ENCODE measurements around the gene NTM. TPM values are rescaled to one million over a fixed set of nuclear protein-coding genes. Genes with fewer than 3 reads are reported as not detected.

The NTM gene
- total RNA-seq, 1 experiment from 2014 or later, result 9.9 TPM

GRCh38 chr11:131750692-131751091, 380.3 kb downstream of the NTM start:
- H3K27me3 ChIP-seq (ENCODE audit: insufficient read depth, low read length), result no peaks in the 10 kb centered on the region
- H3K4me2 ChIP-seq (ENCODE audit: insufficient read depth, insufficient read length, low read length), result no peak overlapping the region
- WGBS (ENCODE audit: extremely low coverage, insufficient read length, low lambda C conversion rate), result no CpG with 5 or more reads among the region's 5 CpGs
- H2AK5ac ChIP-seq (ENCODE audit: insufficient read length, low read length), result no peak overlapping the region
- H4K5ac ChIP-seq (ENCODE audit: insufficient read length, low read depth, low read length), result no peak overlapping the region
- H3K4me1 Mint-ChIP-seq, result peaks cover 9 to 10% of the 10 kb centered on the region in 2 experiments; a peak in 3 of 4 replicates
- no peak for TF ChIP-seq CTCF (conservative IDR thresholded peaks at IDR 0.05)
- H3K23me2 ChIP-seq (ENCODE audit: insufficient read length, low read depth, low read length, poor library complexity, severe bottlenecking), result no peaks in the 10 kb centered on the region
- no peak overlapping the region for H3K14ac ChIP-seq (ENCODE audit: insufficient read depth, low read length)
- H3K9me3 ChIP-seq (ENCODE audit: control insufficient read depth, low read depth, low read length), result no peaks in the 10 kb centered on the region
- no peak overlapping the region for H4K91ac ChIP-seq (ENCODE audit: insufficient read length, low read depth, low read length)
- H3K4me3 Mint-ChIP-seq, result no peak overlapping the region
- H3K27me3 Mint-ChIP-seq (ENCODE audit: low read depth), result peaks cover 2% of the 10 kb centered on the region; the same call in 1 of the 2 replicates
- no peak overlapping the region for H2BK5ac ChIP-seq (ENCODE audit: insufficient read length, low read length)
- no peak overlapping the region for H2BK15ac ChIP-seq (ENCODE audit: low read depth, low read length)
- no peaks in the 10 kb centered on the region; a peak in 1 of 7 replicates for H3K36me3 Mint-ChIP-seq (ENCODE audit: insufficient read depth in 1 of 3, low read depth in 3 of 3)
- no peak for DNase-seq
- no peak overlapping the region for H2AFZ ChIP-seq (ENCODE audit: low read length)
- H3T11ph ChIP-seq (ENCODE audit: low read length), result no peak overlapping the region
- H2BK12ac ChIP-seq (ENCODE audit: insufficient read length, low read depth, low read length), result no peak overlapping the region
- no peaks in the 10 kb centered on the region for H3K79me1 ChIP-seq (ENCODE audit: insufficient read depth, low read depth, low read length, poor library complexity, severe bottlenecking)
- H3K56ac ChIP-seq (ENCODE audit: insufficient read length, low read depth, low read length), result no peak overlapping the region
- H3K9me3 Mint-ChIP-seq, result peaks cover 2 to 3% of the 10 kb centered on the region in 2 experiments; a peak in 4 of 5 replicates
- no peak overlapping the region for H4K8ac ChIP-seq (replicated peaks; ENCODE audit: insufficient read length, low read depth, low read length)
- H3K9ac ChIP-seq (ENCODE audit: extremely low read depth, insufficient read length, low read length), result no peak overlapping the region
- H3K23ac ChIP-seq (ENCODE audit: insufficient read length, low read depth, low read length), result no peak overlapping the region
- H3K79me2 ChIP-seq (ENCODE audit: insufficient read depth, low read length), result no peaks in the 10 kb centered on the region
- peak overlapping the region in 2 of 3 experiments; percentile 44 to 68; a peak in 3 of 7 replicates for H3K27ac Mint-ChIP-seq
- no peak overlapping the region for H2BK120ac ChIP-seq (ENCODE audit: low read depth, low read length, poor library complexity, severe bottlenecking)
- H2BK20ac ChIP-seq (ENCODE audit: low read depth, low read length, poor library complexity, severe bottlenecking), result no peak overlapping the region
- H3K18ac ChIP-seq (ENCODE audit: insufficient read length, low read depth, low read length), result no peak overlapping the region
- no peaks in the 10 kb centered on the region for H3K4me1 ChIP-seq (ENCODE audit: insufficient read depth, low read length)
- H3K27ac ChIP-seq (ENCODE audit: insufficient read length, low read depth, low read length), result no peak overlapping the region
- no peaks in the 10 kb centered on the region for H4K20me1 ChIP-seq (ENCODE audit: control insufficient read depth, insufficient read depth, insufficient read length)
- no peak overlapping the region for H3K4ac ChIP-seq (ENCODE audit: low read depth, low read length)
